ENCODE data around the gene SLC39A8.

SLC39A8 gene

GRCh38 chr4:102234243-102234838 lies 110.9 kb downstream of the SLC39A8 start:
- FAIRE-seq, result no peak

GRCh38 chr4:102230194-102230593 lies 115.1 kb downstream of the SLC39A8 start:
- FAIRE-seq (no peak), DNase-seq (ENCODE audit: low spot score) (no peak)

More at GRCh38 chr4:102234243-102234838, 110.9 kb downstream of the SLC39A8 start:
- no peak for DNase-seq (ENCODE audit: low spot score)

GRCh38 chr4:102227388-102227787 lies 117.9 kb downstream of the SLC39A8 start:
- FAIRE-seq (no peak), DNase-seq (ENCODE audit: low spot score) (no peak)

GRCh38 chr4:102223461-102223860 lies 121.8 kb downstream of the SLC39A8 start:
- FAIRE-seq (no peak), DNase-seq (ENCODE audit: low spot score) (no peak)

GRCh38 chr4:102222838-102223409 lies 122.4 kb downstream of the SLC39A8 start:
- DNase-seq (ENCODE audit: low spot score) (no peak), FAIRE-seq (no peak)

DNA sequence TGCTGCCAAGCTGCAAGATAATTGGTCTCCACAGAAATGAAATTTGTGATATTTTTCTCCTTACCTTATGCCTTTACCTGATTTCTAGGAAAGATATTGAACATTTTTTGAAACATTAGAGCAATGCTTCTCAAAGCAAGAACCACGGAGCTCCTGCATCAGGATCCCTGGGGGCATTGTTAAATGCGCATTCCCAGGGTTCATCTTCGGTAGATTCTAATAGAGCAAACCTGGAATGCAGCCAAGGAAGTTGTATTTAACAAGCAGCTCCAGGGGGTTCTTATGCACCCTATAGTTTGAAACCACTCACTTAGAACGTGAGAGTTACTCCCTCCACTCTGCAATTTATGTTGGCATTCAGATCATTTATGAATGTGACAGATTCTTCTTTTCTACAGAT lies 126.2 kb downstream of the SLC39A8 start:
- DNase-seq (ENCODE audit: low spot score) (no peak), FAIRE-seq (no peak)

GRCh38 chr4:102218656-102219055 lies 126.6 kb downstream of the SLC39A8 start:
- DNase-seq (ENCODE audit: low spot score) (no peak), FAIRE-seq (no peak)

DNA sequence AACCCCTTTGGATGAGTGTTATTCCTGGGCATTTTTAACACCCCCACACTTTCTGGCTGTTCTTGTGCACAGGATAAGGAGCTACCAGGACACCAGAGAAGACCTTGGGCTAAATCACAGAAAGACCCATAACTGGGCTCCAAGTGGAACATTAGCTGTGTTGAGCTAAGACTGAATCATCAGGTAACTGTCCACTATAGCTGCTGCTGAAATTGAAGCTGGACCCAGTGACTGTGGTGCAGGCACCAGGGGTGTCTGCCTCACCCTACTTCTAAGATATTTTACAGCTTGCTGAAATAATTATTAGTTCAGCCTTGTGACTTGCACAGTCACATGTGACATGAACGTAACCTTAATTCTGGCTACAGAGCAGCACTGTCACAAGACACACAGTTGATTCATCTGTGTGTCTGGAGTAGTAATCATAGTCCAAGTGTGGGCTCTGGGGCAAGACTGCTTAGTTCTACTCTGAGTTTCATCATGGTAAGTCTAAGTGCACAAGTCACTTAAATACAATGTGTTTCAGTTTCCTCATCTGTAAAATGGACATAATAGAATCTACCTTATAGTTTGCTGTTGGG lies 127.4 kb downstream of the SLC39A8 start:
- DNase-seq (ENCODE audit: low spot score) (no peak), FAIRE-seq (no peak)

GRCh38 chr4:102217345-102217744 lies 127.9 kb downstream of the SLC39A8 start:
- no peak for DNase-seq (ENCODE audit: low spot score)
- FAIRE-seq, result no peak

- DNase-seq (ENCODE audit: low spot score), result no peak
- no peak for FAIRE-seq
Measured at GRCh38 chr4:102216666-102217065, 128.6 kb downstream of the SLC39A8 start.

DNA sequence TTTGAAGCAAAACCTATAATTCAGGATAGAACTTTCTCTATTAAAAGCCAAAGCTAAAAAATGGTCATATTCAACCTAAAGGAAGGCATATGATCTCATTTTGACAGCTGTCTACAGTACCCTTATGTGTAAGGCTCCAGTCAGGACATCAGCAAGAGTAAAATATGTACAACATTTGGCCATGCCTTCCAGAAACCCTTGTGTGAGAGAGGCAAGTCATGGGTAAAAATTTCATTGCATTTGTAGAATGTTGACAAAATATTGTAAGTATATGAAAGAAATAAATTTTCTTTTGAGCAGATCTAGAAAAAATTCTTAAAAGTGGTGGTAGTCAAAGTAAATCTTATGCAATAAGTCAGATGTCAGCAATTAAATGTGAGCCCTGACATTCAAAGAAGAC lies 132.3 kb downstream of the SLC39A8 start:
- DNase-seq (ENCODE audit: low spot score) (no peak), FAIRE-seq (no peak)
